T47D (cell line): Measurements from ENCODE around the gene ADCY6.
"Not testable (repeated sequence)": the region's sequence is repeated elsewhere in the genome, so short reads cannot be mapped to it uniquely, and the experiment has no call there.

ENCODE experiments used
- DNase-seq, 2 experiments: peaks; one replicate each; pipeline versions ENCODE4 v3.0.0 to v3.0.0-alpha.2; 2011 to 2012; ENCODE audit warnings: low read depth in 1 of 2, low spot score in 1 of 2
- JUND ChIP-seq: IDR thresholded peaks from 2 replicates; pipeline ENCODE4 v1.6.1; 2012; ENCODE audit warnings: low read depth
- in situ Hi-C: cut with HindIII; loops from 2 replicates; pipeline ENCODE4 v1.10.0; 2016; ENCODE audit warnings: low sequenced_read_pairs, low pct_unique_long_range_greater_than_20kb

The ADCY6 gene

DNA sequence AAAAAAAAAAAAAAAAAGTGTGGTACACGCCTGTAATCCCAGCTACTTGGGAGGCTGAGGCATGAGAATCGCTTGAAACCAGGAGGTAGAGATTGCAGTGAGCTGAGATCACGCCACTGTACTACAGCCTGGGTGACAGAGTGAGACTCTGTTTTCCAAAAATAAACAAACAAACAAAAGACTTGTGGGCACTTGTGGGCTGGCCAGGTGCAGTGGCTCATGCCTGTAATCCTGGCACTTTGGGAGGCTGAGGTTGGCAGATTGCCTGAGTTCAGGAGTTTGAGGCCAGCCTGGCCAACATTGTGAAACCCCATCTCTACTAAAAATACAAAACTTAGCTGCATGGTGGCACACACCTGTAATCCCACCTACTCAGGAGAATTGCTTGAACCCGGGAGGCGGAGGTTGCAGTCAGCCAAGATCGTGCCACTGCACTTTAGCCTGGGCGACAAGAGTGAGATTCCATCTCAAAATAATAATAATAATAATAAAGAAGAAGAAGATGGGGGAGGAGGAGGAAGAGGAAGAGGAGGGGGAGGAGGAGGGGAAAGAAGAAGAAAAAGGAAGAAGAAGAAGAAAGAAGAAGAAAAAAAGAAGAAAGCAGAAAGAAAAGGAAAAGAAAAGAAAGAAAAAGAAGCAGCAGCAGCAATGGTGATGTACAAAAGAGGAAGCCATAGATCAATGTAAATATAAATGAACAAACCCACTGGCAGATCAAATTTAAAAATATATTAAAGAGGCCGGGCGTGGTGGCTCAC lies 44.5 kb downstream of the ADCY6 start:
- in situ Hi-C loops: no loop called here
- DNase-seq: peak in 1 of 2 experiments; percentile 35
- TF ChIP-seq JUND: no peak

DNA sequence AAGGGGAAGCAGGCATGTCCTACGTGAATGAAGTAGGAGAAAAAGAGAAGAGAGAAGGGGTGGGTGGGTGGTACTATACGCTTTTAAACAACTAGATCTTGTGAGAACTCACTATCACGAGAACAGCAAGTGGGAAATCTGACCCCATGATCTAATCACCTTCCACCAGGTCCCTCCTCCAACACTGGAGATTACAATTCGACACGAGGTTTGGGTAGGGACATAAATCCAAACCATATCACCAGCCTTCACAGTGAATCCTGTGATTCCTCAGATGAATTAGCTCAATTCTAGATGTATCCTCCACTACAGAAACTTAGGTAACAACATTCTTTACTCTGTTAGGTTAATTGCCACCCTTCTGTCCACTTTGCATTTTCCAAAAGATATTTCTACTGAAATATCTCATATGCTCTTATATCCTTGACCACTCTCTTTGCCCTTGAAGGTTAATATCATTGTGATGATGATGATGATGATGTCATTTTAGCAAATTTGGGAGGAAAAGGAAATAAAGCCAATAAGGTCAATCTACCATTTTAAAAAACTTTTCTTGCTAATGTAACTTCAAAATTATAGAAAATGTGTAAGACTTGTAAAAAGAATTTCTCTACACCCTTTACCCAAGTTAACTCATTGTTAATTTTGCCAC lies 49.1 kb downstream of the ADCY6 start:
- no peak for TF ChIP-seq JUND
- in situ Hi-C loops: no loop called here
- DNase-seq: no peak

GRCh38 chr12:48736456-48736855 lies 52.4 kb downstream of the ADCY6 start:
- TF ChIP-seq JUND: no peak
- no peak for DNase-seq
- in situ Hi-C loops: no loop called here

- no peak for TF ChIP-seq JUND
- in situ Hi-C loops: no loop called here
- no peak for DNase-seq
Observed at GRCh38 chr12:48728807-48729206, 60.1 kb downstream of the ADCY6 start.

GRCh38 chr12:48720737-48721136 lies 68.2 kb downstream of the ADCY6 start:
- in situ Hi-C loops, DNase-seq: not testable (repeated sequence)

DNA sequence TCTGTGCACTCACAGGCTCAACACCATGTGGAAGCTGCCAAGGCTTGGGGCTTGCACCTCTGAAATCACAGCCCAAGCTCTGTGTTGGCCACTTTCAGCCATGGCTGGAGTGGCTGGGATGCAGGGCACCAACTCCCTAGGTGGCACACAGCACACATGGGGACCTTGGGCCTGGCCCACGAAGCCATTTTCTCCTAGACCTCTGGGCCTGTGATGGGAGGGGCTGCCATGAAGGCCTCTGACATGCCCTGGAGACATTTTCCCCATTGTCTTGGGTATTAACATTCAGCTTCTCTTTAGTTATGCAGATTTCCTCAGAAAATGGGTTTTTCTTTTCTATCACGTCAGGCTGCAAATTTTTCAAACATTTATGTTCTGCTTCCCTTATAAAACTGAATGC lies 68.7 kb downstream of the ADCY6 start:
- in situ Hi-C loops: not testable (repeated sequence)

GRCh38 chr12:48719002-48719401 lies 69.9 kb downstream of the ADCY6 start:
- in situ Hi-C loops, DNase-seq: not testable (repeated sequence)

More for the DNA sequence above, 68.7 kb downstream of the ADCY6 start:
- not testable (repeated sequence) for DNase-seq

- TF ChIP-seq JUND: no peak
- in situ Hi-C loops: no loop called here
- peak in 1 of 2 experiments; percentile 36 for DNase-seq
Observed at GRCh38 chr12:48717252-48717695, 71.6 kb downstream of the ADCY6 start.

DNA sequence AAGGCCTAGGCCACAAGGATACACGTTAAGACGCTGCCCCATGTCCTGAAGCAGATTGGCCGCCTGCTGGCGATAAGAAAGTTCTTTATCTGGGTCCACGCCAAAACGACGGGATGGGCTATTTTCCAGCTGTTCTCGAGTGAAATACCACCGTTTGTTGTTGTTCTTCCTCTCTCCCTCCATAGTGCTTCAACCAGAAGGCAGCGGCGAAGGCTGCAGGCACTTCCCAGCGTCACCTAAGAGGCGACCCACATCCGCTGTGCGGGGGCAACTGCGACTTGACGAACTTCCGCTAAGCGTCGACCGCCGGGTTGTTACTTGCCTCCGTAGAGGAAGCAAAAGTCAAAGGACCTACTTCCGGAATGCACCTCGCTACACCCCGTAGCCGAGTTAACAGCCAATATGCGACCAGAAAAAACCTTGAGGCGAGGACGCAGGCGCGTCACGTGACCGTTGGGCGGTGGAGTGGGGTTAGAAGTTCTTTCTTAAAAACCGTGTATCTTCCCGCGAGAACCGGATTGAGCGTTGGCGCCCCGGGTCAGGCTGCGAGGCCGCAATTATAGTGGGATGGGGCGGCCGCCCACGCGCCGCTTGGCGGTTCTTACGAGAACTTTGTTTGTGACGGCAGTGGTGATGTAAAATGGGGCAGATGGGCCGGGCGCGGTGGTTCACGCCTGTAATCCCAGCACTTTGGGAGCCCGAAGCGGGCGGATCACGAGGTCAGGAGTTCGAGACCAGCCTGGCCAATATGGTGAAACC lies 72.2 kb downstream of the ADCY6 start, which contains the start of gene CCNT1:
TSS of gene CCNT1 (minus strand) at position 215 of the 759 bp plus-strand sequence. CDS start at position 183, 32 bp downstream.
- DNase-seq: peak; percentile 98 to 100
- no peak for TF ChIP-seq JUND
- in situ Hi-C loops: no loop called here
